22Rv1 (cell line): ENCODE data around the gene VPS8.

Source experiments
- CTCF ChIP-seq: fragments of 450-650 bp; IDR thresholded peaks from 2 replicates; pipeline ENCODE4 v1.5.1; 2017; ENCODE audit warnings: mild to moderate bottlenecking
- ZFX ChIP-seq: fragments of 450-650 bp; IDR thresholded peaks from 2 replicates; pipeline ENCODE4 v1.6.1; 2017; ENCODE audit warnings: antibody characterized with exemption, borderline replicate concordance

GRCh38 chr3:185037801-185038200 is 225.8 kb downstream of the VPS8 start:
- TF ChIP-seq CTCF (no peak), ZFX (no peak)
